Lower leg skin (tissue), 3 donors: Measurements from ENCODE around the gene TRIM6.

Experiments used
- CTCF ChIP-seq, 3 donors: fragments of 450-650 bp; IDR thresholded peaks; one replicate each; pipeline ENCODE4 v1.5.1; 2016; ENCODE audit warnings: antibody characterized with exemption in 3 of 3, mild to moderate bottlenecking in 3 of 3, moderate library complexity in 2 of 3
- POLR2A ChIP-seq, 2 donors: fragments of 450-650 bp; IDR thresholded peaks; one replicate each; pipeline ENCODE4 v1.6.1; 2016 to 2017; ENCODE audit warnings: antibody characterized with exemption in 2 of 2, mild to moderate bottlenecking in 1 of 2, moderate library complexity in 1 of 2

GRCh38 chr11:5557751-5558150 is 38.7 kb upstream of the TRIM6 start:
- TF ChIP-seq CTCF (IDR thresholded peaks at IDR 0.05), result no peak
- no peak for TF ChIP-seq POLR2A (IDR thresholded peaks at IDR 0.05)
